Non-pigmented ciliary epithelial cell (primary cell): ENCODE data around the gene MAGEB17.
A peak's percentile ranks its signal among the peaks of the same experiment; 100 is the strongest.
"Not testable (repeated sequence)": the region's sequence is repeated elsewhere in the genome, so short reads cannot be mapped to it uniquely, and the experiment has no call there.

Experiments used
- DNase-seq: peaks from one replicate; pipeline ENCODE4 v3.0.0-alpha.2; 2010; ENCODE audit warnings: low read depth

Gene MAGEB17

DNA sequence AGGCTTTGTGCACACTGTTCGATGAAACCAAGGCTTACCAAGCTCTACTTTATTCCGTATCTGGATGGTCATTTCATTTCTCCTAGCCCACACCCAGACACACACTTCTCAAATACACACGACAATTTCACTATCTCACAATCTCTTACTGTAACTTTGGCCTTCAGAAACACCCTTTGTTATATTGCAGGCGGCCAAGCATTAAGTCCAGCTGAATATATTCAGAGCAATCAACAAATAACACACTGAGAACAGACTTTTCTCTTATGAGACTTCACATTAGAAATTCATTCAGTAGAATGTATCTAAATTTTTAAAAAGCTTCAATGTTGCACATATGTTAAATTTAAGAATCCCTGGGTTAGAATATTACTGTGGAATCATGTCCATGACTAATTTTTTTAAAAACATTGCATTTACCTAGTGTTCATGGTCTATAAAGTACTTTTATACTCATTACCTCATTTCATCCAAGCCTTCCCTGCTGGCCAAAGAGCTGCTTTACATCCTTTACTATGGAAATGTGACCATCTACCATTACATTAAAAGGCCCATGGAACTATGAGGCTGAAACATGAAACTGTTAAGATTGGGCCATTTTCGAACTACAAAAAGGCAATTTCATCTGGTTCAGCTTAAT lies 10.5 kb upstream of the MAGEB17 start:
- DNase-seq = no peak

DNA sequence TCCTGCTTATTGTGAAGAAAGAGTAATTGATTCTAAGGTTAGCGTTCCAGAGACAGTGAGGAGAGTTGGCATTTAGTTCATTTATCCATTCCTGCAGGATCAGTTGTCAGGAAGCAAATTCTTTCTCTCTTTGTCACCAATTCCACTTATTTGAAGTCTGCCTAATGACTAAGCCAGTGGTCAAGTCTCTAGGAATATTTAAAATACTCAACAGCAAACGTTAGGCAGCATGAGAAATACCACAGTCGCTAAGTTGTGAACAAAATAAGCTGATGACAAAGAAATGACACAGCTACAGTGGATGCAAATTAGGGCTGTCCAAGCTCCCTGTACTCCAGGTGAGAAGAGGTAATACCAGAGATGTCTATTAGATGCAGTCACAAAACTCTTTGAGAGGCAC lies 6.6 kb upstream of the MAGEB17 start:
- peak; percentile 65 for DNase-seq

DNA sequence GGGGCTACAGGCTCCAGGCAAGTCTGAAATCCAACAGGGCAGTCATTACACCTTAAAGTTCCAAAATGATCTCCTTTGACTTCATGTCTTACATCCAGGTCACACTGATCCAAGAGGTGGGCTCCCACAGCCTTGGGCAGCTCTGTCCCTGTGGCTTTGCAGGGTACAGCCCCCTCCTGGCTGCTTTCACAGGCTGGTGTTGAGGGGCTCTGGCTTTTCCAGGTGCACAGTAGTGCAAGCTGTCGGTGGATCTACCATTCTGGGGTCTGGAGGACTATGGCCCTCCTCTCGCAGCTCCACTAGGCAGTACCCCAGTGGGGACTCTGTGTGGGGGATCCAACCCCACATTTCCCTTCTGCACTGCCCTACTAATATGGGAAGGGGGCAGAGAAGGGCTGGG lies 6.1 kb upstream of the MAGEB17 start:
- not testable (repeated sequence) for DNase-seq

DNA sequence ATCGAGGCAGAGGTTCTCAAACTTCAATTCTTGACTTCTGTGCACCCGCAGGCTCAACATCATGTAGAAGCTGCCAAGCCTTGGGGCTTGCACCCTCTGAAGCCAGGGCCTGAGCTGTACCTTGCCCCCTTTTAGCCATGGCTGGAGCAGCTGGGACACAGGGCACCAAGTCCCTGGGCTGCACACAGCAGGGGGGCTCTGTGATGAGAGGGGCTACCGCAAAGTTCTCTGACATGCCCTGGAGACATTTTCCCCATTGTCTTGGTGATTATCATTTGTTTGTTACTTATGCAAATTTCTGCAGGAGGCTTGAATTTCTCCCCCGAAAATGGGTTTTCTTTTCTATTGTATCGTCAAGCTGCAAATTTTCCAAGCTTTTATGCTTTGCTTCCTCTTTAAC lies 4.9 kb upstream of the MAGEB17 start:
- no peak for DNase-seq

DNA sequence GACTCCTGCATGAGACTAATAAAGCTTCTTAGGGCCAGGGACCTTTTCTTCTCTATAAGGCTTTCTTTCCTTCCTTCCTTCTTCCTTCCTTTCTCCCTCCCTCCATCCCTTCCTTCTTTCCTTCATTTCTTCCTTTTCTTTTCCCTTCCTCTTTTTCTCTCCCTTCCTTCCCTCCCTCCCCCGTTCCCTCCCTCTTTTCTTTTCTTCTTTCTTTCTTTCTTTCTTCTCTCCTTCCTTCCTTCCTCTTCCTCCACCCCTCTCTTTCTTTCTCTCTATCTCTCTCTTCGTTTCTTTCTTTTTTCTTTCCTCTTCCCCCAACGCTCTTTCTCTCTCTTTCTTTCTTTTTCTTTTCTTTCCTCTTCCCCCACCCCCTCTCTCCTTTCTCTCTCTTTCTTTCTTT lies 2.5 kb upstream of the MAGEB17 start:
- DNase-seq = no peak

DNA sequence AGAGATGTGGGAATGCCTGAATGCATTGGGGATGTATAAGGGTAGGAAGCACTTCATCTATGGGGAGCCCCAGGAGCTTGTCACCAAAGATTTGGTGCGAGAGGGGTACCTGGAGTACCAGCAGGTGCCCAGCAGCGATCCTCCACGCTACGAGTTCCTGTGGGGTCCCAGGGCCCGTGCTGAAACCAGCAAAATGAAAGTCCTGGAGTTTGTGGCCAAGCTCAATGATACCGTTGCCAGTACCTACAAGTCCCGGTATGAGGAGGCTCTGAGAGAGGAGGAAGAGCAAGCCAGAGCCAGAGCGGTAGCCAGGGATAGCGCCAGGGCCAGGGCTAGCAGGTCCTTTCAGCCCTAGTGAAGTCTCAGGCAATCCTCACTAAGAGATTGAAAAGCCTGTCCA lies 3.8 kb downstream of the MAGEB17 start:
- no peak for DNase-seq

DNA sequence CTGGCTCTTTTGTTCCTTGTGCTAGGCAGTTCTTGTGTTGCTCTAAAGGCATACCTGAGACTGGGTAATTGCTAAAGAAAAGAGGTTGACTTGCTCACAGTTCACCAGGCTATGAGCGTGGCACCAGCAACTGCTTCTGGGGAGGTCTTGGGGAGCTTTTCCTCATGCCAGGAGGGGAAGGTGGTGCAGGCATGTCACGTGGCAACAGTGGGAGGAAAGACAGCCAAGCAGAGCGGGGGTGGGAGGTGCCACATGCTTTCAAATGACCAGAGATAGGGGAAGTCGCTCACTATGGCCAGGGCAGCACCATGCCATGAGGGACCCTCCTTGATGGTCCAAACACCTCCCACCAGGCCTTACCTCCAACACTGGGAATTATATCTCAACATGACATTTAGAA lies 4.7 kb downstream of the MAGEB17 start:
- DNase-seq = no peak

DNA sequence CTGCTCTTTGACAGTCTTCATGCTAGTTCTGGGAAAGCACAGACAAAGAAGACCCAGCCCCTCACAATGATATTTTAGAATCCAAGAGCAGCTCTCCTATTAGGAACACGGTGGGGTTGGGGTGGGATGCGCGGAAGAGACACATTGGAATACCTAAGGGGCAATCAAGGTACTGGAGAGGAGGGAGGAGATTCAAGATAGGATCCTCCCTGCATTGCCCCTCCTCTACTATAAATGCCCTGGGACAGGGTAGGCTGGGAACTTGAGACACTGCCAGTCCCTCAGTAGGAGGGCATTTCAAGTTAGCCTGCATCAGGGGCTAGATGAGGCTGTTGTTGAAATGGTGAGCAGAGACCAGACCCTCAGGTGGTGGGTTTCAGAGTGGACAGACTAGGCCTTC lies 5.1 kb downstream of the MAGEB17 start:
- no peak for DNase-seq

DNA sequence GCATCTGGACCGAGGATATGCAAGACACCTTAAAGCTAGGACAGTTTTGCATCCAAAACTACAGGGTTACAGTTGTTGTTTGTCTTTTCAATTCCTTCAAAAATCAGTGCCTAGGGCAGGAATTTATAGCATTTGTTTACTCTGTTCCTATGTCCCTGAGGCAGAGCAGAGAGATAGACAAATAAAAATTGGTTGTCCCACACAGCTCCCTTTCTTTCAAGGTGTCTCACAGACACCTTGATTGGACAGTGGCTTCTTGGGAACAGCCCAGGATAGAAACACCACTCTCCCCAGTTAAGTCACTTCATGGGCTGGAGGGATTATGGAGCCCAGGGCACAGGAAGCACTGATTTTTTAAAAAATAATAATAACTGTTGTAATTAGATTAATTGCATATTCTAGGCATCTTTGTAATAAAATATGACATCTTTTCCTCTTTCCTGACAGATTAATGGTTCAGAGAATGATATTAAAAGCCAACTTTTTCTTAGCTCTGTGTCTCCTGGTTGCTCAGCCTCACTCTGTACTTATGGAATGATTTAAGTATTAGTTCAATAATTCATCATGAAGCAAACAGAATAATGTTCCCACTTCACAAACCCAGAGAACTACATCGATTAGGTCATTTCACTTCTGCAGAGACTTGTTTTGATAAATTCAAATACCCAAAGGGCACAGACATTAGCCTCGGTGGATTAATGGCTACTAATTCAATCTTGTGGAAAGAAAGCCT lies 8.2 kb downstream of the MAGEB17 start:
- DNase-seq = no peak

DNA sequence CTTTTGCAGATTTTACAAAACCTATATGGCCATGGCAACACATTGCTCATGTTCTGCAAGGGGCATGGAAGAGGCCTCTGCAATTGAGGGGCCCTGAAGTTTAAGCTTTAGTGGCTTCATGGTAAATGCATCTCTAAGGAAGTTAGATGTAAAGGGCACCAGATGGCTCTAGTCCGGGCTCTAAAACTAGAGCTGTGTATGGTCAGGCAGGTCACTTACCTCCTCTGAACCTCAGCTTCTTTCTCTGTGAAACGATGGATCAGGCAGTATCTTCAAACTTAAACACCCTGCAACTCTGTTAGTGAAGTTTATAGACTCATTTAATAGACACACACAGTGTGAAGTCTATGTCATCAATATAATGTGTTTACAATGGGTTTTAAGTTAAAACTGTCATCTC lies 10.0 kb downstream of the MAGEB17 start:
- DNase-seq = no peak

DNA sequence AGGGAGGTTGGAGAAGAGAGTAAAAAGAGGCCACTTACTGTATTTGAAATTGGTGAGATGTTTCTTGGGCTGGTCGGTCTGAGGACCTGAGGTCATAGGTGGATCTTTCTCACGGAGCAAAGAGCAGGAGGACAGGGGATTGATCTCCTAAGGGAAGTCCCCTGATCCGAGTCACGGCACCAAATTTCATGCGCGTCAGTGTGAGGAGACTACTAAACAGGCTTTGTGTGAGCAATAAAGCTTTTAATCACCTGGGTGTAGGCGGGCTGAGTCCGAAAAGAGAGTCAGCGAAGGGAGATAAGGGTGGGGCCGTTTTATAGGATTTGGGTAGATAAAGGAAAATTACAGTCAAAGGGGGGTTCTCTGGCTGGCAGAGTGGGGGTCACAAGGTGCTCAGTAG lies 16.6 kb downstream of the MAGEB17 start:
- not testable (repeated sequence) for DNase-seq

DNA sequence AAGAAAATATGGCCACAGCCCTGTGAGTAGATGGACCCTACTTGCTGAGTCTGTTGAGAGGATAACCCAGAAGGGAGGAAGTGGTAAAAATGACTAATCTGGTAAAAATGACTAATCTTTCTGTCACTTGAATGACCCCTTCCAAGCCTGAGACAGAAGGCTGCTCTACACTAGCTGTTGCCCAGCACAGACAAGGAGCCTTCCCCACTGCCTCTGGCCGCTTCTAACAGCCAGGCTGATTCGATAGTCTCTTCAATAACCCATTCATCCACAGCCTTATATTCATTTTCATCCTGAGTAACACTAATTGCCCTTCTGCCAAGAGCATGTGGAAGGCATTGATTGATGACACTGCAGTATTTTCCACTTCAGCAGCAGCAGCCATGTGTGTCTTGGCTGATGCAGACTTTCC lies 18.4 kb downstream of the MAGEB17 start:
- DNase-seq = peak; percentile 53

DNA sequence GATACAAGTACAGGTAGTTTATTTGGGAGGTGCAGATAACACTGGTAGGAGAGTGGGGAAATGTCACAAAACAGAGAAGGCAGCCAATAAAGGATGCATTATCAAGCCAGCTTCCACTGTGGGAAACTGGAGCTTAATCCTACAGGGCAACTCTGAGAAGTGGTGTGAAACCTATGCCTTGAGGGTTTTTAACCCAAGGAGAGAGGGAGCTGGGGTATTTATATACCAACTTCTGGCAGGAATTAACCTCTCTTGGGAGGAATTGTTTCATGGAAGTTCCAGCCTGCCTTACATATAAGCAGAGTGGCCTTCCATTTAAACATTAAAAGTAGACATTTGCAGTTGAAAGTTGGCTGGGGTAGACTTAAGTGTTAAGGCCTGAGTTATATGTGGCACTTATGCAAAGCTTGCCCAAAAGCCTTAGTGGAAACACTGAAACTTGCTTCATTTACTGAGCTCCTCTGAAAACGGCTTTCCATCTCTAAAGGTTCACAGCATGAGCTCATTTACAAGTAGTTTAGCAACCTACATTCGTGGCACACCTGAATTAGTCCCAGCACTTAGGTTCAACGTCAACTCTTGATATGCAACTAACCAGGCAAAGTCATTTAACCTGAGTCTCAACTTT lies 19.2 kb downstream of the MAGEB17 start:
- DNase-seq = no peak

DNA sequence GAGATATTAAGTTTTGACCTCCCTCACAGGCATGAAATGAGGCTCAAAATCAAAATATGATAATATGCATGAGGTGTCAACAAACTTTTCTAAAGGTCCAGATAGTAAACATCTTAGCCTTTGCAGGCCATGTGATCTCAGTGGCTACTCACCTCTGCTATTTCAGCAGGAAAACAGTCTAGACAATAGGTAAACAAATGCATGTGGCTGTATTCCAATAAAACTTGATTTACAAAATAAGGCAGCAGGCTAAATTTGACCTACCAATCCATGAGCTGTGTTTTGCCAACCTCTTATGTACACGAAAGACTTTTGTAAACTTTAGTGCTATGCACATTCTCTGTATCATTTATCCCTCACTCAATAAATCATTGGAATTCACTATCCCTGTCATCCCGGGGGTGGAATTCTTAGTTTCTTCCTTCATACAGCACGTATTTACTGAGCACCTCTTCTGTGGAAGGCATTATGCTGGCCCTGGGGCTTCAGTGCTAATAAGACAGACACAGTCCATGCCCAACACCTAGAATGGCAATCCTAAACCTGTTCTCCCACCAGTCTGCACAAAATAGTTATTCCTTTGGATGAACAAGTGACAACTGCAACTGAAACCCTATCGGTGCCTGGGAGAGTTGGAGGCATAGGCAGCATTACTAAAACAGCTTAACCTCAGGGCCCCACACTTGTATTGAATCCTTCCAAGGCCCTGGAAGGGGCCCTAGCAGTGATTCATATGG lies 19.9 kb downstream of the MAGEB17 start:
- DNase-seq = no peak

DNA sequence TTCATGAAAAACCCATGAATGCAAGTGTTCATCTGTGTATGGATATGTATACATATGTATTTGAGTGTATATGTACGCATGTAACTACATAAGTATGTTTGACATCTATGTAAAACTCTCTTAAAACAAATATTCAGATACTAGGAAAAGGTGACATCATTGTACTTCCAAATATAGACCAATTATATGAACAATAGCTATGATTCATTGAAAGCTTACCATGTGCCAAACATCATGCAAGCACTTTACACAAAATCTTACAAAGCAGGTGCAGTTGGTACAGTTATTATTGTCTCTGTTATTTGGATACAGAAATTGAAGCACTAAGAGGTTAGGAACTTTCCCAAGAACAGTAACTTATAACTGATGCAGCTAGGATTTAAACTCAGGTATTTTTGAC lies 21.4 kb downstream of the MAGEB17 start:
- no peak for DNase-seq

DNA sequence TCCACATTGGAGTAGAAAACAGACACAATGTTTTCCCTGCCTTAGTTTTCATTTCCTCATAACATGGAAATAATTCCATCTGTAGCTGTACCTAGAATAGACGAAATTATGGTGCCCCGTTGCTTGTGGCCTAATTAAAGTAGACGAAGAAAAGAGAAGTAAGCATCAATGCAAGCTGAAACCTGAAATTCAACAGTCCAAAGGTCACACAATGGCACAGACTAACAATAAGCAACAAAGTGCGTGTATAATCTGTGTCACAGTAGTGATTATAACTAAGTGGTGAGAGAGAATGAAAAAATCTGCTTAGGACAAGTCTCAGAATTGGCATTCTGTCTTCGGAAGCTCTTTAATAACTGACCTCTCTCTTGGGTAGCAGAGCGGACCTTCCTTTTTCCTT lies 24.3 kb downstream of the MAGEB17 start:
- no peak for DNase-seq

DNA sequence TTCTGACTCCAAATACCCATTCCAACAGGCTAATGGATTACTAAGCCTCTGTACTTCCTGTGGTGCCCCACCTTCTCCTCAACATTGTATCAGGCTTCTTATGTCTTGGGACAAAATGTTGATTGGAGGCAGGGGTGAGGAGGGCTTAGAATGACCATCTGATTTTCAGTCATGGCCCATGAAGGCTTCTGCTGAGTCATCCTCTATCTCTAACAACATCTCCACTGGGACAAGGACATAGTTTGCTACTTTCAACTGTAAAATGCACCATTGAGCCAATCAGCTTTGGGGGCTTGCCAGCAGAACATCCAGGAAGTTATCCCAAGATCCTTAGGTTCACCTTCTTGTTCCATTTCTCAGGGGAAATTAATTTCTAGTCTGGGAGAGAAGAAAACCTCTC lies 29.5 kb downstream of the MAGEB17 start:
- no peak for DNase-seq

DNA sequence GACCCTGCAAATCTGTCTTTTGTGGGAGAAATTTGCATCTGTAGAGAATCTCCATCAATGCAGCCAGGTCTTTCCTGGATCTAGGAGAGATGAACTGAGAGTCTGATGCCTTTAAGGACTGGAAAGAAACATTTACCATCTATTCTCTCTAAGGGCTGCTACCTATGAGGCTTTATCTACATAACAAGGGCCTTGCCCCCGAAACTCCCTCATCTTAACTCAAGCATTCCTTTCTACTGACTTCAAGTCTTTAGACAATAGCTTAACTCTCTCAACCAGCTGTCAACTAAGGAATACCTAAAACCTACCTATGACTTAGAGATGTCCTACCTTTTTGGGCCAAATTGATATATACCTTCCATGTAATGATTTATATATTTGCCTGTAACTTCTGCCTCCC lies 32.1 kb downstream of the MAGEB17 start:
- DNase-seq = no peak

DNA sequence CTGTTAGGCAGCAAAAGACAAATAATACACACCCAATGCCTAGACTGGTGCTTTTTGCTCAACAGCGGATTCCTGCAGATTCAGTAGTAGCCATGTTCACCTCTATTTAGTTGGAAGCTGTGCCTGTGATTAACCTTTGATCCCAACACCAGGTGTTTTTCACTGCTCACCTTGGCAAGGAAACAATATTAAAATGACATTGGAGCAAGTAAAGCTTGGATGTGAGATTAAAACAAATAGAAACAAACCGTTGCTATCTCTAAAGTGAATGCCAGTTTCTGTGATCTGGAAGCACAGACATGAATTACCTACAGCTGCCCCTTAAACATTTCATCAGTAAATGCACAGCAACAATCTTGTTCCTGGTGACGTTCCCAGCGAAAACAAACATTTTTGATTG lies 35.7 kb downstream of the MAGEB17 start:
- no peak for DNase-seq

DNA sequence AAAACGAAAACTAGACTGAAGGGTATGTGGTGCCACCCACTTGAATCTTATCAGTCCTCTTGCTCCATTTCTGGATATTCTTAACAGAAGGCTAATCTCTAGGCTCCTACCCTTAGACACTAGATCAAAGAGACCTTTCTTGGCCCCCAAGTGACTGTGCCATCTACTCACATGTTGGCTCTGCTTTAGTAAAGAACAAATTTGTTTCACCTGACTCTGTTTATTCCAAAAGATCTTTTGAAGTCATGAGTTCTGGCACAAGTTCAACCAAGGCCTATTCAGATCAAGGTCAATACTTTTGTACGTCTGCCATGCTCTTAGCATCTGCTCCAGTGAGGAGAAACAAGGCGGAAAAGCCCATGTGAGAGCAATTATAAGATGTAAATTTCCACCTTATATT lies 37.3 kb downstream of the MAGEB17 start:
- DNase-seq = no peak

DNA sequence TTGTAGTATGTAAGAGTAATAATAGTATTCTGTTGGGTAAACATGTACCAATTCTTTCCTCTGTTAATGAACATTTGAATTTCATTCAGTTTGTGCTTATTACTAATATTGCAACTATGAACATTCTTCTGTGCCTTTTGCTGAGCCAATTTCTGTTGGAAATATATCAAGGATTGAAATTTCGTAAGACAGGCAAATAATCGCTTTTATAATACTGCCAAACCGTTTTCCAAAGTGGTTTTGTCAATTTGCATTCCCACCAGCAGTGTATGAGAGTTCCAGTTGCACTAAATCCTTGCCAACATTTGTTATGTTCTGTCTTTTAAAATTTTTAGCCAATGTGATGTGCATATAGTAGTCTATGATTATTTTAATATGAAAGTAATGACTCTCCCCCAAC lies 38.6 kb downstream of the MAGEB17 start:
- no peak for DNase-seq

DNA sequence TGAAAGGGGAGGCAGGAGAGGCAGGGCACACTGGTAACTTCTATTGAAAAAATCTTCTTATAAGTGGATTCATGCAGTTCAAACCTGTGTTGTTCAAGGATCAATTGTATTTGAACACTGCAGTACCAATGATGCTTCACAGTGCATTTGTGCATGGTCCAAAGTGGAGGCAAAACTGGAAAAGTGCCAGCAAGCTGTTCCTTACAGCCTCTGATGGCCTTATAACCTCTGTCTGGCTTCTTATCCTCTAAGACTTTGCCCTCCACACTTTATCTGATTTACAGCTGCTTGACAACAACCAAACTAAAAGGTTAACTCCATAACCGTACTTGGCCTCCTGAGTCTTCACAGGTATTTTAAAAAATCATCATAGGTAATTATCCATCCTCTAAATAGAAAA lies 40.4 kb downstream of the MAGEB17 start:
- no peak for DNase-seq

DNA sequence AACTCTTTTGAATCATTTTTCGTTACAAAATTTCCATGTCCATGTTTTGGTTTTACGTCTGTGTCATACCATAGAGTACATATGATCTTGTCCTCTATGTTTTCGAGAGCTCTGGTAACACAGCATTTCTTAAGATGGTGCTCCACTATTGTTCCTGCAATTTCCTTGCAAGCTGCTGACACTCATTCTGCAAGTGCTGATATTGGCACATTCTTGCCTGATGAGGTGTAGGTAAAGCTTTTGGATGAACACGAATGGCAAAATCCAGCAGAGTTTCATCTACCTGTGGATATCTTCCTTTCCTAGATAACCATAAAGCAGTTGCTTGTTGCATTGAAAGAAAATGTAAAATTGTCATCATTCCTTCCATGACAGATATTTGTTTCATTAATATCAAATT lies 41.3 kb downstream of the MAGEB17 start:
- DNase-seq = no peak
